HepG2 (cell line): ENCODE results near the gene FAM118B. TPM values are rescaled to one million over a fixed set of nuclear protein-coding genes. Genes with fewer than 3 reads are reported as not detected.
A peak's percentile ranks its signal among the peaks of the same experiment; 100 is the strongest.

Source experiments
- KDM5B ChIP-seq: sonication (generic); formaldehyde crosslinking; IDR thresholded peaks from 2 replicates; pipeline ENCODE4 v1.4.0; 2020; ENCODE audit warnings: missing genetic modification reagents, mild to moderate bottlenecking, borderline replicate concordance
- KIAA2018 ChIP-seq: sonication (generic); formaldehyde crosslinking; IDR thresholded peaks from 2 replicates; pipeline ENCODE4 v1.5.0; 2020; ENCODE audit warnings: mild to moderate bottlenecking, missing genetic modification reagents, borderline replicate concordance
- KLF16 ChIP-seq, 2 experiments: sonication (generic) in 1 of 2; formaldehyde crosslinking in 1 of 2; IDR thresholded peaks; 2 replicates each; pipeline versions ENCODE4 v1.6.1 to v1.8.0; 2016 to 2023; ENCODE audit warnings: missing genetic modification reagents in 2 of 2, missing compliant biosample characterization in 1 of 2
- MAFF ChIP-seq: IDR thresholded peaks from 2 replicates; pipeline ENCODE4 v1.6.1; 2011; ENCODE audit warnings: low read depth, low read length, improper control_type of control experiment
- MEIS1 ChIP-seq: sonication (generic); formaldehyde crosslinking; IDR thresholded peaks from 2 replicates; pipeline ENCODE4 v1.9.0; 2021; ENCODE audit warnings: mild to moderate bottlenecking, missing genetic modification reagents, moderate library complexity, borderline replicate concordance
- MXD1 ChIP-seq: sonication (generic); formaldehyde crosslinking; IDR thresholded peaks from 2 replicates; pipeline ENCODE4 v1.4.0; 2020; ENCODE audit warnings: mild to moderate bottlenecking, missing genetic modification reagents
- MYNN ChIP-seq: sonication (generic); formaldehyde crosslinking; IDR thresholded peaks from 2 replicates; pipeline ENCODE4 v1.4.0; 2020; ENCODE audit warnings: mild to moderate bottlenecking, low read depth, missing genetic modification reagents
- NBN ChIP-seq: fragments of 450-650 bp; conservative IDR thresholded peaks from 2 replicates; pipeline ENCODE4 v1.6.1; 2017
- NKX3-1 ChIP-seq: sonication (generic); formaldehyde crosslinking; IDR thresholded peaks from 2 replicates; pipeline ENCODE4 v1.5.0; 2020; ENCODE audit warnings: missing genetic modification reagents
- PAX8 ChIP-seq: sonication (generic); formaldehyde crosslinking; IDR thresholded peaks from 2 replicates; pipeline ENCODE4 v1.8.0; 2022; ENCODE audit warnings: mild to moderate bottlenecking, missing genetic modification reagents, borderline replicate concordance
- SIX4 ChIP-seq: sonication (generic); formaldehyde crosslinking; IDR thresholded peaks from 2 replicates; pipeline ENCODE4 v1.4.0; 2020; ENCODE audit warnings: missing genetic modification reagents
- SNRNP70 ChIP-seq: fragments of 200-400 bp; formaldehyde crosslinking; IDR thresholded peaks from 2 replicates; pipeline ENCODE4 v1.6.1; 2017; ENCODE audit warnings: mild to moderate bottlenecking, low read depth, low read length, moderate library complexity
- ZIK1 ChIP-seq: sonication (generic); formaldehyde crosslinking; IDR thresholded peaks from 2 replicates; pipeline ENCODE4 v1.5.0; 2020; ENCODE audit warnings: mild to moderate bottlenecking, low read depth, missing genetic modification reagents, borderline replicate concordance
- ZNF225 ChIP-seq: sonication (generic); formaldehyde crosslinking; IDR thresholded peaks from 2 replicates; pipeline ENCODE4 v1.4.0; 2020; ENCODE audit warnings: mild to moderate bottlenecking, missing genetic modification reagents
- ZNF33A ChIP-seq: sonication (generic); formaldehyde crosslinking; IDR thresholded peaks from 2 replicates; pipeline ENCODE4 v1.5.1; 2020; ENCODE audit warnings: missing genetic modification reagents, mild to moderate bottlenecking, moderate library complexity, borderline replicate concordance
- ZNF614 ChIP-seq: IDR thresholded peaks from 2 replicates; pipeline ENCODE4 v1.6.1; 2018; ENCODE audit warnings: missing biosample characterization, missing genetic modification reagents, inconsistent platforms, borderline replicate concordance
- polyA plus RNA-seq, 8 experiments: library from polyadenylated mRNA; depleted of rRNA in 3 of 8; stranded (reverse) in 7 of 8; unstranded in 1 of 8; fragments of >200 nt; fragmentation: Illumina TruSeq in 4 of 8; extraction: Trizol in 4 of 8; gene quantifications; 2 replicates each; pipeline versions ENCODE4 v1.2.1 to v1.2.3, GENCODE V29; 2011 to 2016; ENCODE audit warnings: low read depth in 4 of 8, missing spikeins in 1 of 8, mixed read lengths in 1 of 8; ENCODE audit not compliant: insufficient read depth in 1 of 8
- total RNA-seq, 5 experiments: library from RNA; depleted of rRNA; stranded (reverse); fragments of >200 nt; fragmentation: Illumina TruSeq; extraction: Trizol; gene quantifications; 2 replicates each; pipeline ENCODE4 v1.2.3, GENCODE V29; 2016; ENCODE audit warnings: low read depth in 1 of 5

The FAM118B gene
- total and polyA plus RNA-seq, 2 of the 13 experiments (the other 11 are each of a cell fraction or from before 2014, with no cell fraction given): 10.2 to 25.7 TPM

- TF ChIP-seq KIAA2018 (0 out of 2 replicates have a peak, but pooled peaks have one; percentile 62), MEIS1 (CRISPR knock-in tag) (peak; percentile 55; the same call in 1 of the 2 replicates), NKX3-1 (CRISPR knock-in tag) (peak; percentile 18; the same call in 1 of the 2 replicates), MXD1 (peak; percentile 96), KLF16 (CRISPR knock-in tag; IDR thresholded peaks at IDR 0.05) (peak in 1 of 2 experiments; percentile 76; a peak in 2 of 4 replicates), ZNF33A (CRISPR knock-in tag) (no peak), ZIK1 (CRISPR knock-in tag) (0 out of 2 replicates have a peak, but pooled peaks have one; percentile 40), NBN (no peak), SIX4 (0 out of 2 replicates have a peak, but pooled peaks have one; percentile 41), KDM5B (CRISPR knock-in tag) (peak; percentile 90; the same call in 1 of the 2 replicates), SNRNP70 (no peak), MYNN (CRISPR knock-in tag) (0 out of 2 replicates have a peak, but pooled peaks have one; percentile 62), MAFF (no peak), ZNF614 (CRISPR knock-in tag) (no peak), PAX8 (CRISPR knock-in tag) (0 out of 2 replicates have a peak, but pooled peaks have one; percentile 42), ZNF225 (CRISPR knock-in tag) (no peak; the same call in 1 of the 2 replicates)
These were observed at the start of gene FAM118B, which contains the start of gene RPUSD4 (continued) for GRCh38 chr11:126211236-126212088.
